Astrocyte (in vitro differentiated cells and primary cell): ENCODE data around the gene DCAF5. TPM values are rescaled to one million over a fixed set of nuclear protein-coding genes. Genes with fewer than 3 reads are reported as not detected.

Experiments used
- DNase-seq: peaks from one replicate; pipeline ENCODE4 v3.0.0-alpha.2; 2010; ENCODE audit warnings: low read depth
- FAIRE-seq: peaks from 2 replicates; lab custom pipeline; 2011; peaks lifted over from hg19 to GRCh38; lab: Jason Lieb, UNC
- H2AFZ ChIP-seq: 2 replicates; pipeline ENCODE4 v1.6.0; 2012; ENCODE audit warnings: low read depth, low read length, inconsistent platforms
- H3K27ac ChIP-seq: 2 replicates; pipeline ENCODE4 v1.5.1; 2011; ENCODE audit warnings: low read depth, low read length, inconsistent platforms
- H3K27me3 ChIP-seq: 2 replicates; pipeline ENCODE4 v1.6.0; 2011; ENCODE audit warnings: low read length, inconsistent platforms; ENCODE audit not compliant: insufficient read depth
- H3K36me3 ChIP-seq: 2 replicates; pipeline ENCODE4 v1.5.1; 2011; ENCODE audit warnings: low read length, inconsistent platforms; ENCODE audit not compliant: insufficient read depth
- H3K4me1 ChIP-seq: 2 replicates; pipeline ENCODE4 v1.5.1; 2011; ENCODE audit warnings: low read length, inconsistent platforms; ENCODE audit not compliant: insufficient read depth
- H3K4me2 ChIP-seq: 2 replicates; pipeline ENCODE4 v1.6.0; 2012; ENCODE audit warnings: low read length, inconsistent platforms
- H3K4me3 ChIP-seq: 2 replicates; pipeline ENCODE4 v1.5.1; 2011; ENCODE audit warnings: low read depth, mild to moderate bottlenecking, low read length, inconsistent platforms; ENCODE audit not compliant: insufficient read depth
- H3K79me2 ChIP-seq: 2 replicates; pipeline ENCODE4 v1.6.0; 2012; ENCODE audit warnings: mild to moderate bottlenecking, low read length, inconsistent platforms; ENCODE audit not compliant: insufficient read depth
- H3K9ac ChIP-seq: 2 replicates; pipeline ENCODE4 v1.6.0; 2012; ENCODE audit warnings: mild to moderate bottlenecking, low read length, inconsistent platforms
- H3K9me3 ChIP-seq: 2 replicates; pipeline ENCODE4 v1.5.1; 2012; ENCODE audit warnings: low read depth, mild to moderate bottlenecking, low read length, inconsistent platforms; ENCODE audit not compliant: insufficient read depth
- H4K20me1 ChIP-seq: 2 replicates; pipeline ENCODE4 v1.6.0; 2012; ENCODE audit warnings: low read length, inconsistent platforms; ENCODE audit not compliant: insufficient read depth
- H3K27ac Mint-ChIP-seq: one replicate; pipeline ENCODE4 v1.8.0; 2021; ENCODE audit warnings: mild to moderate bottlenecking, mixed read lengths; ENCODE audit not compliant: unreplicated experiment
- H3K27me3 Mint-ChIP-seq: one replicate; pipeline ENCODE4 v1.8.0; 2021; ENCODE audit warnings: low read depth, mixed read lengths; ENCODE audit not compliant: unreplicated experiment
- H3K36me3 Mint-ChIP-seq: one replicate; pipeline ENCODE4 v1.8.0; 2021; ENCODE audit warnings: low read depth, mixed read lengths; ENCODE audit not compliant: unreplicated experiment
- H3K4me1 Mint-ChIP-seq: one replicate; pipeline ENCODE4 v1.8.0; 2021; ENCODE audit warnings: low read depth, mixed read lengths; ENCODE audit not compliant: unreplicated experiment
- H3K4me3 Mint-ChIP-seq: one replicate; pipeline ENCODE4 v1.8.0; 2021; ENCODE audit warnings: mild to moderate bottlenecking, moderate library complexity, mixed read lengths; ENCODE audit not compliant: unreplicated experiment
- H3K9me3 Mint-ChIP-seq: one replicate; pipeline ENCODE4 v1.8.0; 2021; ENCODE audit warnings: mild to moderate bottlenecking, mixed read lengths; ENCODE audit not compliant: unreplicated experiment
- EZH2 ChIP-seq: IDR thresholded peaks from 2 replicates; pipeline ENCODE4 v1.6.1; 2012; ENCODE audit warnings: mild to moderate bottlenecking, low read length, inconsistent platforms; ENCODE audit not compliant: insufficient read depth
- total RNA-seq: library from RNA; stranded (reverse); gene quantifications from 2 replicates; pipeline ENCODE4 v1.2.1, GENCODE V29; 2021
- TF ChIP-seq, protein P1 (sequence below): IDR thresholded peaks from 2 replicates; pipeline ENCODE4 v1.5.1; 2011; ENCODE audit warnings: low read depth, mild to moderate bottlenecking, inconsistent platforms, low read length, moderate library complexity; ENCODE audit not compliant: insufficient read depth

Gene DCAF5
- total RNA-seq, 1 donor from 2014 or later: 54.6 TPM

DNA sequence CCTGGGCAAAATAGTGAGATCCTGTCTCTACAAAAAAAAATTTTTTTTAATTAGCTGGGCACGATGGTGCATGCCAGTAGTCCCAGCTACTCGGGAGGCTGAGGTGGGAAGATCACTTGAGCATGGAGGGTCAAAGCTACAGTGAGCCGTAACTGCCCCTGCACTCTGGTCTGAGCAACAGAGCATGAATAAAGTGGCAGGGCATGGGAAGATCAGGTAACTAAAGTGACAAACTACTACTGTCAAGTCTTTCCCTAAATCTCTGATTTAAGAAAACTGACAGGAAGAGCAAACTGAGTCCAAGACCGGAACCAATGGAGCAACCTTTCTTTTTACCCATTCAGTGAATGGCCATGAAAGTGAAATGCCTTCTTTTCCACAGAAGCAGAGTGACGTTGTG, 10.8 kb downstream of the DCAF5 start:
- TF ChIP-seq, protein P1, sequence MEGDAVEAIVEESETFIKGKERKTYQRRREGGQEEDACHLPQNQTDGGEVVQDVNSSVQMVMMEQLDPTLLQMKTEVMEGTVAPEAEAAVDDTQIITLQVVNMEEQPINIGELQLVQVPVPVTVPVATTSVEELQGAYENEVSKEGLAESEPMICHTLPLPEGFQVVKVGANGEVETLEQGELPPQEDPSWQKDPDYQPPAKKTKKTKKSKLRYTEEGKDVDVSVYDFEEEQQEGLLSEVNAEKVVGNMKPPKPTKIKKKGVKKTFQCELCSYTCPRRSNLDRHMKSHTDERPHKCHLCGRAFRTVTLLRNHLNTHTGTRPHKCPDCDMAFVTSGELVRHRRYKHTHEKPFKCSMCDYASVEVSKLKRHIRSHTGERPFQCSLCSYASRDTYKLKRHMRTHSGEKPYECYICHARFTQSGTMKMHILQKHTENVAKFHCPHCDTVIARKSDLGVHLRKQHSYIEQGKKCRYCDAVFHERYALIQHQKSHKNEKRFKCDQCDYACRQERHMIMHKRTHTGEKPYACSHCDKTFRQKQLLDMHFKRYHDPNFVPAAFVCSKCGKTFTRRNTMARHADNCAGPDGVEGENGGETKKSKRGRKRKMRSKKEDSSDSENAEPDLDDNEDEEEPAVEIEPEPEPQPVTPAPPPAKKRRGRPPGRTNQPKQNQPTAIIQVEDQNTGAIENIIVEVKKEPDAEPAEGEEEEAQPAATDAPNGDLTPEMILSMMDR: no peak
- no peak for TF ChIP-seq EZH2
- H2AFZ ChIP-seq: no peak overlapping the region
- Mint-ChIP-seq H3K4me3 (no peak overlapping the region), H3K27ac (no peak overlapping the region), H3K27me3 (no peaks in the 10 kb centered on the region), H3K9me3 (no peaks in the 10 kb centered on the region), H3K36me3 (peaks cover 2% of the 10 kb centered on the region), H3K4me1 (peaks cover 15% of the 10 kb centered on the region)
- peaks cover 14% of the 10 kb centered on the region for H3K4me1 ChIP-seq
- no peak for FAIRE-seq
- H4K20me1 ChIP-seq: peaks cover 82% of the 10 kb centered on the region
- H3K9me3 ChIP-seq: no peaks in the 10 kb centered on the region
- H3K9ac ChIP-seq: no peak overlapping the region
- no peak for DNase-seq
- H3K4me3 ChIP-seq: no peak overlapping the region
- no peaks in the 10 kb centered on the region for H3K27me3 ChIP-seq
- no peaks in the 10 kb centered on the region for H3K36me3 ChIP-seq
- H3K4me2 ChIP-seq: no peak overlapping the region
- H3K79me2 ChIP-seq: peaks cover 78% of the 10 kb centered on the region
- H3K27ac ChIP-seq: no peak overlapping the region

DNA sequence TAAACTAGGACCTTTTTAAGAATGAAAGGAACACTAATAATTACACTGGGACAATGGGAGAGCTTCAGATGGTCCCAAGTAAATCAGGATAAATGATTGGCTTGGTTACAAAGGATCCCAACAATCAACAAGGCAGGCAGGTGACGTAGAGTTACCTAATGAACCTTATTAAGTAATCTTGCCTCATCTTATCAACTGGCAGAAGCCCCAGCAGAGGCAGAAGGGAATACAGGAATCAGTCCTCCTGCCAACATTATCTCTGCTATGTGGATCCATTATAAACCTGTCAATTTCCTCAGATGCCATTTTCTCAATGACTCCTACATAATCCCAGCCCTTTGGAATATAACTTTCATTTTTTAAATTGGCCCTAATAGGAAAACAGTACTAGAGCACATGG, 11.4 kb downstream of the DCAF5 start:
- H3K27me3 ChIP-seq: no peaks in the 10 kb centered on the region
- H3K4me1 Mint-ChIP-seq: peaks cover 16% of the 10 kb centered on the region
- no peak for FAIRE-seq

DNA sequence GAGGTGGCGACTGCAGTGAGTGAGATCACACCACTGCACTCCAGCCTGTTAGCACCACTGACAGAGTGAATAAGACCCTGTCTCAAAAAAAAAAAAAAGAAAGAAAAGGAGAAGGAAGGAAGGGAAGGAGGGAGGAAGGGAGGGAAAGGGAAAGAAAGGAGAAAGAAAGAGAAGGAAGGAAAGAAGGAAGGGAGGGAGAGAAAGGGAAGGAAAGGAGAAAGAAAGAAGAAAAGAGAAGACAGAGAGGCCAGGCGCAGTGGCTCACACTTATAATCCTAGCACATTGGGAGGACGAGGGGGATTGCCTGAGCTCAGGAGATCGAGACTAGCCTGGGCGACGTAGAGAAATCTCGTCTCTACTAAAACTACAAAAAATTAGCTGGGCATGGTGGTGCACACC, 13.2 kb downstream of the DCAF5 start:
- Histone ChIP-seq H3K79me2 (peaks cover 75% of the 10 kb centered on the region), H3K9ac (no peak overlapping the region), H3K36me3 (no peaks in the 10 kb centered on the region), H3K4me2 (no peak overlapping the region), H3K4me1 (peaks cover 16% of the 10 kb centered on the region), H3K4me3 (no peak overlapping the region), H4K20me1 (peaks cover 82% of the 10 kb centered on the region), H3K27ac (no peak overlapping the region), H2AFZ (no peak overlapping the region), H3K9me3 (no peaks in the 10 kb centered on the region), H3K27me3 (no peaks in the 10 kb centered on the region)
- no peaks in the 10 kb centered on the region for H3K9me3 Mint-ChIP-seq
- FAIRE-seq (no peak), DNase-seq (no peak)
- no peak overlapping the region for H3K4me3 Mint-ChIP-seq
- H3K27me3 Mint-ChIP-seq: no peaks in the 10 kb centered on the region
- H3K36me3 Mint-ChIP-seq: peaks cover 2% of the 10 kb centered on the region
- no peak for TF ChIP-seq EZH2
- TF ChIP-seq, protein P1: no peak
- no peak overlapping the region for H3K27ac Mint-ChIP-seq
- H3K4me1 Mint-ChIP-seq: peaks cover 16% of the 10 kb centered on the region

More for the DNA sequence above, 11.4 kb downstream of the DCAF5 start:
- no peak for TF ChIP-seq EZH2
- TF ChIP-seq, protein P1: no peak
- Histone ChIP-seq H3K4me1 (peaks cover 16% of the 10 kb centered on the region), H3K4me3 (no peak overlapping the region), H3K27ac (no peak overlapping the region), H3K9me3 (no peaks in the 10 kb centered on the region), H4K20me1 (peaks cover 80% of the 10 kb centered on the region), H3K9ac (no peak overlapping the region), H3K4me2 (no peak overlapping the region), H3K79me2 (peaks cover 77% of the 10 kb centered on the region), H3K36me3 (no peaks in the 10 kb centered on the region), H2AFZ (no peak overlapping the region)
- no peak overlapping the region for H3K4me3 Mint-ChIP-seq
- H3K27me3 Mint-ChIP-seq: no peaks in the 10 kb centered on the region
- DNase-seq: no peak
- H3K9me3 Mint-ChIP-seq: no peaks in the 10 kb centered on the region
- peaks cover 2% of the 10 kb centered on the region for H3K36me3 Mint-ChIP-seq
- H3K27ac Mint-ChIP-seq: no peak overlapping the region
